ENCODE data around the gene RPL14.
"Not testable (repeated sequence)": the region's sequence is repeated elsewhere in the genome, so short reads cannot be mapped to it uniquely, and the experiment has no call there.

The RPL14 gene

GRCh38 chr3:40456940-40457823, at the start of gene RPL14:
Gene RPL14 (plus strand): TSS chr3:40457339. CDS start chr3:40457472, 133 bp downstream.
- peak; percentile 83 for FAIRE-seq

GRCh38 chr3:40407611-40408010, 49.5 kb upstream of the RPL14 start:
- no peak for FAIRE-seq

- FAIRE-seq = no peak
Observed at GRCh38 chr3:40414270-40414669, 42.9 kb upstream of the RPL14 start.

- FAIRE-seq = no peak
Observed at GRCh38 chr3:40417845-40418543, 39.1 kb upstream of the RPL14 start.

DNA sequence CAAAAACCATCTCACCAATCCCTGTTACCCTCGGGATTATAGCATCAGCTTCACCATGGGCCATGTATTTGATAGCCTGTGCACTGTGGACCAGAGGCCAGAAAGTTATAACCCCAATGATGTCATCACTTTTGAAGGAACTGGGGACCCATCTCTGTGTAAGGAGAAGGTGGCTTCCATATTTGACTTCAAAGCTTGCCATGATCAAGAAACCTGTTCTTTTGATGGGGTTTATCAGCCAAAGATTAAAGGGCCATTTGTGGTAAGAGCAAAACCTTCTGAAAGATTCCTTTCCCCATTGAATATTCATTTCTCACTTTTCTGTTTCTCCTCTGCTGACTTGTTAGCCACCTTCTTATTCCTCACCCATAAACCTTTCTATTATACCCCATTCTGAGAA, 34.3 kb upstream of the RPL14 start:
- no peak for FAIRE-seq

DNA sequence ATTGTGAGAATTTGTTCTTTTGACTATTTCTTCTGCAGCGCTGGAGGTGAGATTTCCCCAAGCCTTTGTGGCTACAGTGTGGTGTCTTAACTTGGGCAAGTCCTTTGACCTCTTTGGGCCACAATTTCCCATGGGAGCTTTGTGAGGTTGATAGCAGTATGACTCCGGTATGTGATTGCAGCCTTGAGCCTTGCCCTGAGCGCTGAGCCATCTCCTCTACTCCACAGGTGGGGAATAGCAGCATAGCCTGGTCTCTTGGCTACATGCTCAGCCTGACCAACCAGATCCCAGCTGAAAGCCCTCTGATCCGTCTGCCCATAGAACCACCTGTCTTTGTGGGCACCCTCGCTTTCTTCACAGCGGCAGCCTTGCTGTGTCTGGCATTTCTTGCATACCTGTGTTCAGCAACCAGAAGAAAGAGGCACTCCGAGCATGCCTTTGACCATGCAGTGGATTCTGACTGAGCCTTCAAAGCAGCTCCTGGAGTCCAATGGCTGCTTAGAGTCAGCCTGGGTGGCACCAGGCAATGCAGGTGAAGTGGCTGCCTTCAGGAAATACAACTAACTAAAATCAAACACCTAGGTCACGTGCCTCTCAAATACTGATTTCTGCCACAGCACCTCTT, 30.0 kb upstream of the RPL14 start:
- FAIRE-seq = no peak

- FAIRE-seq = no peak
Observed at GRCh38 chr3:40432793-40433192, 24.3 kb upstream of the RPL14 start.

DNA sequence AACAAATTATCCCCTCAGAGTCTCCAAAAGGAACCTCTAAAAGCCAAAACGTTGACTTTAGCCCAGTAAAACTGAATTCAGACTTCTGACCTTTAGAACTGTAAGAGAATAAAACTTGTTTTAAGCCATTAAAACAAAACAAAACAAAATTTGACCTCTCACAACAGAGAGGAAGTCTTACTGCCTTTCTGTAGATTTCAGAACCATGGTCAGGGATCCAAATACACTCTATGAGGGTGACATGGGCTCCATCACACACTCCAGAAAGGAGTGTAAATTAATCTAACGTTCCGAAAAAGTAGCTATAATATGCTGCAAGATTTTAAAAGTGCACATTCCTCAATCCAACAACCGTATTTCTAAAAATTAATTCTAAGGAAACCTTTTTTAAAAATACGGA, 19.2 kb upstream of the RPL14 start:
- FAIRE-seq = no peak

DNA sequence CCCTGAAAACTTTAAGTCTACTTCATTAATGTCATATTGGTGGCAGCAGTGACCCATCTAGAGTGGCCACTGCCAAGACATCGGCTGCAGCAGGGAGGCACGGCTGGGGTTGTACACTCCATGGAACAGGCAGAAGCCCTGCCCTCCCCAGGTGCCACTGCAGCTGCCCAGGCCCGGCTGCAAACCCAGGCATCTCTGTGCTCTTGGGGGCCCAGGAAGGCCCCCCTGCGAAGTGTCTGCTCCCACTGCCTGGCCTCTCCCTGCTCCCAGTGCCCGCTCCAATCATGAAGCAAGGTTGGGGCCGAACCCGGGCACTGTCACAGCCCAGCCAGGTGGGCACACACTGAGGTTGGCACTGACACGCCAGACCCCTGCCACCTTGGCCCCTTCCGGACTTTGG, 12.1 kb upstream of the RPL14 start:
- no peak for FAIRE-seq

DNA sequence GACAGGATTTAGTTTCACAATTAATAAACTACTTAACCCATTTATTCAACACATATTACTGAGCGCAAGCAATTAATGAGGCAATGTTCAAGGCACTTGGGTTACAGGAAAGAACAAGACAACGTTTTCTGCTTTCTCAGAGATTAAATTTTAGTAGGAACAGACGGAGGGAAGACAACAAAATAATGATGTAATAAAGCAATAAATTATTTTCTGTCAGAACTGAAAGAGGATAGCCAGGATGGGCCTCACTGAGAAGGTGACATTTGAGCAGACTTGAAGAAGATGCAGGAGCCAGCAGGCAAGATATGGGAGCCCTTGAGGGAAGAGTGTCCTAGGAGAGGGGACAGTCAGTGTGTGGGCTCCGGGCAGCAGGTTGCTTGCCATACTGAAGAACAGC, 11.3 kb upstream of the RPL14 start:
- FAIRE-seq = no peak

DNA sequence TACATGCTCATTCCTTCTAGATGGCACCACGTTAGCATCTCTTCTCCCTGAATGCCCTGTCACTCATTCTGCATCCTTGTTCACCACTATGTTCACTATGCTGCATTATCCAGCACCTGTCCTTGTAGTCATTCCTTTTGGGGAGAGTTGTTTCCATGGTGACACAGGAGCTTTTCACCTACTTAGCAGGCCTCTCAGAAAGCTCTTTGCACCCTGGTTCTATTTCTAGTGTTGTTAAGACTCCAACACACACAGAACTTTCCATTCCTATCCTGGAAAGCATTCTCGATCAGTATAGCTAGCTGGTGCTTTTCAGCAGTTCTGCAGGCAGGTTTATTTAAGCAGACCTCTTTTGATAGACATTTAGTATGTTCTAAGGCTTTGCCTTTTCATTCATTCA, 6.7 kb upstream of the RPL14 start:
- FAIRE-seq = no peak

DNA sequence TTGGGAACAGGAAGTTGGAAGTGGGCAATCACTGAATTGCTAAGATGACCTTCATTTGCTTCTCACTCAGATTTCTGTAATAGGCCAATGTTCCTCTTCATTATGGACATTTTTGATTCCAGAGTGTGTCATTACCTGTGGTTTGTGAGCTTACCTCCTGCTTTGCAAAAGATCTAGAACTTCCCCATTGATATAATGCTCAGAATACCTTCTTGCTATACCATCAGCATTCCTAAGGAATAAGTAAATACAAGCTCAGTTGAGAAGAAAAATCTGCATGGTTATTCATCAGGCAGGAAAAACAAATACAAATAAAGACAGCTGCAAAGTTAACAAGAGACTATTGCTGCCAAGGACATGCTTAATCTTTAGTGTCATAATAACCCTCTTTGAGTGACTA, 5.6 kb upstream of the RPL14 start:
- FAIRE-seq = no peak

- no peak for FAIRE-seq
Observed at GRCh38 chr3:40452057-40452456, 5.1 kb upstream of the RPL14 start.

DNA sequence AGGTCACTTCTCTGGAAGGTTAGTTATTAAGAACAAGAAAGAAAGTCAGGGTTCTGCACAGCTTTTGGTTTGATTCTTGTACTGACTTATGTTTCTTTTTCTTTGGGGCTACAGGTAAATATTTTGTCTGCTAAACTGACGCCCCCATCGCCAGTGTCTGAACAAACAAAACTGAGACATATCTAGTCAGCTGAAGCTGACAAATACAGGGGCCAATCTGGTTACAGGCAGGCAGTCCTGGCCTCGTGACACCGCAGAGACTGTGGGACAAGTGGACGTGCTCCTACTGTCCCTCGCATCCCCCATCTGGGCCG, 4.6 kb upstream of the RPL14 start:
- no peak for FAIRE-seq

GRCh38 chr3:40452876-40453730, 4.0 kb upstream of the RPL14 start:
- FAIRE-seq = peak; percentile 99

DNA sequence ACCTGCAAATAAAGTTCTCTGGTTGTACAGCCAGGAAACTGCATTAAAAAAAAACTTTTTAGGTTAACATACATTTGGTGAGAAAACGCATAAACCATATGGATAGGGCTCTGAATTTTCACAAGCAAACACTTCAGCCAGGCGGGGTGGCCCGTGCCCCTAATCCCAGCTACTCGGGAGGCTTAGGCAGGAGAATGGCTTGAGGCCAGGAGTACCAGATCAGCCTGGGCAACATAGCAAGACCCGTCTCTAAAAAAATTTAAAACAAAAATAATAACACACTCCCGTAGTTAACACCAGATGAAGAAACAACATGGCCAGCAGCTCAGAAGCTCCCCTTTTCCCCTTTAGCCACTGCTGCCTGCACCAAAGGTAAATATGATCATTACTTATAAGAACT, 3.2 kb upstream of the RPL14 start:
- FAIRE-seq = no peak

DNA sequence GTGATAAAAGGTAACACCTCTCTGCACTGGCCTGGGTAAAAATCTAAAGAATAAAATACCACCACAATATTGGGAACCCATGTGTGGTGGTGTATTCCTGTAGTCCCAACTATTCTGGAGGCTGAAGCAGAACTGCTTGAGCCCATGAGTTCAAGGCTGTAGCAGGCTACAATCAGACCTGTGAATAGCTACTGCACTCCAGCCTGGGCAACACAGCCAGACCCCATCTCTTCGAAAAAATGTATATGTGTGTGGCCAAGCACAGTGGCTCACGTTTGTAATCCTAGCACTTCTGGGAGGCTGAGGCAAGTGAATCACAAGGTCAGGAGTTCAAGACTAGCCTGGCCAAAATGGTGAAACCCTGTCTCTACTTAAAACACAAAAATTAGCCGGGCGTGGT, 1.8 kb upstream of the RPL14 start:
- FAIRE-seq = no peak

DNA sequence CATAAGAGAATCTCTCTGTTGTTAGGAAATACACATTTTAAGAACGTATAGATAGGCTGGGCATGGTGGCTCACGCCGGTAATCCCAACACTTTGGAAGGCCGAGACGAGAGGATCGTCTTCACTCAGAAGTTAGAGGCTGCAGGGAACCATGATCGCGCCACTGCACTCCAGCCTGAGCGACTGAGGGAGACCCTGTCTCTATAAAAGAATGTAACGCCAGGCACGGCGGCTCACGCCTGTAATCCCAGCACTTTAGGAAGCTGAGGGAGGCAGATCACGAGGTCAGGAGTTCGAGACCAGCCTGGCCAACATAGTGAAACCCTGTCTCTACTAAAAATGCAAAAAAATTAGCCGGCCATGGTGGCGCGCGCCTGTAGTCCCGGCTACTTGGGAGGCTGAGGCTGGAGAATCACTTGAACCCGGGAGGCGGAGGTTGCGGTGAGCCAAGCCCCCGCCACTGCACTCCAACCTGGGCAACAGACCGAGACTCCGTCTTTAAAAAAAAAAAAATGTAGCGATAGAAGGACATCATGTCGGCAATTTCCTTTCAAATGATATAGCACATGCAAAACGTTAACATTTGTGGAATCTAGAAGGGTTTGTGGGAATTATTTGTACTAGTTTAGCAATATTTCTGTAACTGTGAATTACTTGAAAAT, 730 bp upstream of the RPL14 start:
- FAIRE-seq = no peak

- FAIRE-seq = no peak
Observed at GRCh38 chr3:40458473-40458872, 1.3 kb downstream of the RPL14 start.

GRCh38 chr3:40460481-40460880, 3.3 kb downstream of the RPL14 start:
- not testable (repeated sequence) for FAIRE-seq

DNA sequence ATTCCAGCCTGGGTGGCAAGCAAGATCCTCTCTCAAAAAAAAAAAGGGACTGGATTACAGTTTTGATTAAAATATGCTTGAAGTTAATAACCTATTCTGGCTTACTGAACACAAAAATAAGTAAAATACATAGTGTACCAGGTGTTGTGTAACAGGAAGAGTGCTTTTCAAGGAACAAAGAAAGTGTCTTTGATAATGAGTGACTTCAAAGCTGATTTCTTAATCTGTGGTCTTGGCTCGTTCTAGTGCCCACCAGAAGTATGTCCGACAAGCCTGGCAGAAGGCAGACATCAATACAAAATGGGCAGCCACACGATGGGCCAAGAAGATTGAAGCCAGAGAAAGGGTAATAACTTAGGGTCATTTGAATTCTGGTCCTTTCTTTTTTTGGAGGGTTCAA, 4.0 kb downstream of the RPL14 start:
- no peak for FAIRE-seq

DNA sequence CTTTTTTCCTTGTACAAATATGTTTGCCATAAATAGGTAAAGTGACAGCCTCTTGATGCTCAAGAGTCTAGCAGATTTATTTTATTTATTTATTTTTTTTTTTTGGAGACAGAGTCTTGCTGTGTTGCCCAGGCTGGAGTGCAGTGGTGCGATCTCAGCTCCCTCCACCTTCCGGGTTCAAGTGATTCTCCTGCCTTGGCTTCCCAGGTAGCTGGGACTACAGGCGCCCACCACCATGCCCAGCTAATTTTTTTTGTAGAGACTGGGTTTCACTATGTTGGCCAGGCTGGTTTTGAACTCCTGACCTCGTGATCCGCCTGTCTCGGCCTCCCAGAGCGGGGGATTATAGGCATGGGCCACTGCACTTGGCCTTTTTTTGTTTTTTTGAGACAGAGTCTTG, 5.7 kb downstream of the RPL14 start:
- not testable (repeated sequence) for FAIRE-seq

- FAIRE-seq = no peak
Observed at GRCh38 chr3:40463579-40463978, 6.4 kb downstream of the RPL14 start.

Data from G401.6 (cell line).